ENCODE data around the gene GM2A.

The GM2A gene

DNA sequence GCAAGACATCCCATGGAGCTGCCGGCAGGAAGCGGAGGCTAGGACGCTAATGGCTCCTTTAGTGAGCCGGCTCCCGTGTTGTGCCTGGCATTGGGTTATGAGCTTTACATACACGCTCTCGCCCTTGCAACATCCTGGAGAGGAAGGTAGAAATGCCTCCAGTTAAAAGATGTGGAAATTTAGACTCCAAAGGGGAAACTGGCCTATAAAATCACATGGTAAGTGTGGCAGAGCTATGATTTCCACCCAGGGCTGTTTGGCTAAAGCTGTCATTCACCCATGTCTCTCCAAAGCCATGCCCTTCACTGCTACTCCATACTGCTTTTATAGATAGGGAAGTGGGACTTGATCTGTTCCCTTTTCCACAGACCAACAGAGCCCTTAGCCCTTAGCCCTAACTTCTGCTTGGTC lies 5.2 kb downstream of the GM2A start:
- no peak for ATAC-seq
- TF ChIP-seq ZNF8 (CRISPR knock-in tag; IDR thresholded peaks at IDR 0.05) (no peak), CSDC2 (CRISPR knock-in tag; IDR thresholded peaks at IDR 0.05) (no peak), ZFP30 (CRISPR knock-in tag; IDR thresholded peaks at IDR 0.05) (no peak), POU6F1 (CRISPR knock-in tag; IDR thresholded peaks at IDR 0.05; ENCODE audit: borderline replicate concordance, low read depth) (no peak), ARNTL (CRISPR knock-in tag; IDR thresholded peaks at IDR 0.05; ENCODE audit: borderline replicate concordance, low read depth) (no peak), RARB (CRISPR knock-in tag; IDR thresholded peaks at IDR 0.05) (no peak), ZC3H10 (CRISPR knock-in tag; IDR thresholded peaks at IDR 0.05) (no peak), TCF4 (CRISPR knock-in tag; IDR thresholded peaks at IDR 0.05; ENCODE audit: borderline replicate concordance) (no peak), ZNF565 (CRISPR knock-in tag; conservative IDR thresholded peaks at IDR 0.05; ENCODE audit: low read depth) (no peak), TSHZ2 (CRISPR knock-in tag; IDR thresholded peaks at IDR 0.05) (no peak), PATZ1 (CRISPR knock-in tag; IDR thresholded peaks at IDR 0.05; ENCODE audit: borderline replicate concordance) (no peak), ISL1 (CRISPR knock-in tag; IDR thresholded peaks at IDR 0.05) (no peak)
- TF ChIP-seq, protein P1, sequence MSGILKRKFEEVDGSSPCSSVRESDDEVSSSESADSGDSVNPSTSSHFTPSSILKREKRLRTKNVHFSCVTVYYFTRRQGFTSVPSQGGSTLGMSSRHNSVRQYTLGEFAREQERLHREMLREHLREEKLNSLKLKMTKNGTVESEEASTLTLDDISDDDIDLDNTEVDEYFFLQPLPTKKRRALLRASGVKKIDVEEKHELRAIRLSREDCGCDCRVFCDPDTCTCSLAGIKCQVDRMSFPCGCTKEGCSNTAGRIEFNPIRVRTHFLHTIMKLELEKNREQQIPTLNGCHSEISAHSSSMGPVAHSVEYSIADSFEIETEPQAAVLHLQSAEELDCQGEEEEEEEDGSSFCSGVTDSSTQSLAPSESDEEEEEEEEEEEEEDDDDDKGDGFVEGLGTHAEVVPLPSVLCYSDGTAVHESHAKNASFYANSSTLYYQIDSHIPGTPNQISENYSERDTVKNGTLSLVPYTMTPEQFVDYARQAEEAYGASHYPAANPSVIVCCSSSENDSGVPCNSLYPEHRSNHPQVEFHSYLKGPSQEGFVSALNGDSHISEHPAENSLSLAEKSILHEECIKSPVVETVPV (CRISPR knock-in tag; IDR thresholded peaks at IDR 0.05): no peak
- TF ChIP-seq, protein P2, sequence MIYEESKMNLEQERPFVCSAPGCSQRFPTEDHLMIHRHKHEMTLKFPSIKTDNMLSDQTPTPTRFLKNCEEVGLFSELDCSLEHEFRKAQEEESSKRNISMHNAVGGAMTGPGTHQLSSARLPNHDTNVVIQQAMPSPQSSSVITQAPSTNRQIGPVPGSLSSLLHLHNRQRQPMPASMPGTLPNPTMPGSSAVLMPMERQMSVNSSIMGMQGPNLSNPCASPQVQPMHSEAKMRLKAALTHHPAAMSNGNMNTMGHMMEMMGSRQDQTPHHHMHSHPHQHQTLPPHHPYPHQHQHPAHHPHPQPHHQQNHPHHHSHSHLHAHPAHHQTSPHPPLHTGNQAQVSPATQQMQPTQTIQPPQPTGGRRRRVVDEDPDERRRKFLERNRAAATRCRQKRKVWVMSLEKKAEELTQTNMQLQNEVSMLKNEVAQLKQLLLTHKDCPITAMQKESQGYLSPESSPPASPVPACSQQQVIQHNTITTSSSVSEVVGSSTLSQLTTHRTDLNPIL (CRISPR knock-in tag; IDR thresholded peaks at IDR 0.05; ENCODE audit: low read depth): no peak

GRCh38 chr5:151258816-151259215 lies 5.8 kb downstream of the GM2A start:
- no peak for ATAC-seq
- TF ChIP-seq CSDC2 (CRISPR knock-in tag; IDR thresholded peaks at IDR 0.05) (no peak), PPARA (CRISPR knock-in tag; IDR thresholded peaks at IDR 0.05; ENCODE audit: borderline replicate concordance) (no peak), ZC3H10 (CRISPR knock-in tag; IDR thresholded peaks at IDR 0.05) (no peak)

DNA sequence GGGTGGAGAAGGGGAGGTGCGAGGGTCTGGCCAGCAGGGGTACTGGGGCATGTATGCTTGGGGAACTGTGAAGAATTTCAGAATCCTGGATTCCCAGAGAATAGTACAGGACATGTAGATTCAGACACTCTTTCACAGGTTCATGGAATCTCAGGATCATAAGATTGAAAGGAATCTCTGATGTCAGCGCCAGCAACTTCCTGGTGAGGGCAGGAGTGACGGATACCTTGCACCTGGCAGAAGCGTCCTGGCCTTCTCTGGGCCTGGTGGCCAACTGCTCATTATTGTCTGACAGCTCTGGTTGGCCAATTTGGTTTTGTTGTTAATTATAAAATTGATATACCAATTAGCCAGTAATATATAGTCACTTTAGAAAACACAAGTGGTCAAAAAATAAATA lies 6.9 kb downstream of the GM2A start:
- ATAC-seq: no peak
- no peak for TF ChIP-seq ZC3H10 (CRISPR knock-in tag; IDR thresholded peaks at IDR 0.05)
- TF ChIP-seq ARNTL (CRISPR knock-in tag; IDR thresholded peaks at IDR 0.05; ENCODE audit: borderline replicate concordance, low read depth): no peak
- TF ChIP-seq RARB (CRISPR knock-in tag; IDR thresholded peaks at IDR 0.05): no peak
- TF ChIP-seq TOX (CRISPR knock-in tag; IDR thresholded peaks at IDR 0.05; ENCODE audit: borderline replicate concordance): no peak
- no peak for TF ChIP-seq SNAI2 (CRISPR knock-in tag; IDR thresholded peaks at IDR 0.05)
- TF ChIP-seq ISL1 (CRISPR knock-in tag; IDR thresholded peaks at IDR 0.05): no peak
- no peak for TF ChIP-seq TCF4 (CRISPR knock-in tag; IDR thresholded peaks at IDR 0.05; ENCODE audit: borderline replicate concordance)
- TF ChIP-seq BACH2 (CRISPR knock-in tag; IDR thresholded peaks at IDR 0.05; ENCODE audit: borderline replicate concordance): no peak
- no peak for TF ChIP-seq ESRRG (CRISPR knock-in tag; IDR thresholded peaks at IDR 0.05)
- TF ChIP-seq, protein P2 (CRISPR knock-in tag; IDR thresholded peaks at IDR 0.05; ENCODE audit: low read depth): no peak
- TF ChIP-seq CSDC2 (CRISPR knock-in tag; IDR thresholded peaks at IDR 0.05): no peak
- no peak for TF ChIP-seq ZNF8 (CRISPR knock-in tag; IDR thresholded peaks at IDR 0.05)
- no peak for TF ChIP-seq OSR1 (CRISPR knock-in tag; IDR thresholded peaks at IDR 0.05)
- no peak for TF ChIP-seq PATZ1 (CRISPR knock-in tag; IDR thresholded peaks at IDR 0.05; ENCODE audit: borderline replicate concordance)
- TF ChIP-seq PPARA (CRISPR knock-in tag; IDR thresholded peaks at IDR 0.05; ENCODE audit: borderline replicate concordance): no peak
- TF ChIP-seq, protein P1 (CRISPR knock-in tag; IDR thresholded peaks at IDR 0.05): no peak
- no peak for TF ChIP-seq ZNF70 (CRISPR knock-in tag; IDR thresholded peaks at IDR 0.05)
